Astrocyte of the spinal cord (primary cell): ENCODE measurements around the gene LHCGR.

Experiments used
- DNase-seq: peaks from one replicate; pipeline ENCODE4 v3.0.0; 2011; ENCODE audit warnings: low read depth, low spot score
- H3K4me3 ChIP-seq: 2 replicates; pipeline ENCODE4 v1.5.1; 2011; ENCODE audit warnings: low read depth, mild to moderate bottlenecking, low read length, moderate library complexity
- in situ Hi-C: cut with HindIII; loops from 2 replicates; pipeline ENCODE4 v1.10.0; 2017; ENCODE audit warnings: low sequenced_read_pairs
- TF ChIP-seq, protein P1 (sequence below): IDR thresholded peaks from 2 replicates; pipeline ENCODE4 v1.5.1; 2012; ENCODE audit warnings: low read depth, mild to moderate bottlenecking, low read length, inconsistent platforms

The LHCGR gene

GRCh38 chr2:48734576-48735303 lies 20.8 kb downstream of the LHCGR start:
- H3K4me3 ChIP-seq: no peak overlapping the region
- TF ChIP-seq, protein P1, sequence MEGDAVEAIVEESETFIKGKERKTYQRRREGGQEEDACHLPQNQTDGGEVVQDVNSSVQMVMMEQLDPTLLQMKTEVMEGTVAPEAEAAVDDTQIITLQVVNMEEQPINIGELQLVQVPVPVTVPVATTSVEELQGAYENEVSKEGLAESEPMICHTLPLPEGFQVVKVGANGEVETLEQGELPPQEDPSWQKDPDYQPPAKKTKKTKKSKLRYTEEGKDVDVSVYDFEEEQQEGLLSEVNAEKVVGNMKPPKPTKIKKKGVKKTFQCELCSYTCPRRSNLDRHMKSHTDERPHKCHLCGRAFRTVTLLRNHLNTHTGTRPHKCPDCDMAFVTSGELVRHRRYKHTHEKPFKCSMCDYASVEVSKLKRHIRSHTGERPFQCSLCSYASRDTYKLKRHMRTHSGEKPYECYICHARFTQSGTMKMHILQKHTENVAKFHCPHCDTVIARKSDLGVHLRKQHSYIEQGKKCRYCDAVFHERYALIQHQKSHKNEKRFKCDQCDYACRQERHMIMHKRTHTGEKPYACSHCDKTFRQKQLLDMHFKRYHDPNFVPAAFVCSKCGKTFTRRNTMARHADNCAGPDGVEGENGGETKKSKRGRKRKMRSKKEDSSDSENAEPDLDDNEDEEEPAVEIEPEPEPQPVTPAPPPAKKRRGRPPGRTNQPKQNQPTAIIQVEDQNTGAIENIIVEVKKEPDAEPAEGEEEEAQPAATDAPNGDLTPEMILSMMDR: no peak
- DNase-seq: no peak
- in situ Hi-C loops: no loop called here

- no peak for DNase-seq
- TF ChIP-seq, protein P1: no peak
- no peak overlapping the region for H3K4me3 ChIP-seq
- in situ Hi-C loops: no loop called here
Observed at GRCh38 chr2:48733067-48733503, 22.4 kb downstream of the LHCGR start.

DNA sequence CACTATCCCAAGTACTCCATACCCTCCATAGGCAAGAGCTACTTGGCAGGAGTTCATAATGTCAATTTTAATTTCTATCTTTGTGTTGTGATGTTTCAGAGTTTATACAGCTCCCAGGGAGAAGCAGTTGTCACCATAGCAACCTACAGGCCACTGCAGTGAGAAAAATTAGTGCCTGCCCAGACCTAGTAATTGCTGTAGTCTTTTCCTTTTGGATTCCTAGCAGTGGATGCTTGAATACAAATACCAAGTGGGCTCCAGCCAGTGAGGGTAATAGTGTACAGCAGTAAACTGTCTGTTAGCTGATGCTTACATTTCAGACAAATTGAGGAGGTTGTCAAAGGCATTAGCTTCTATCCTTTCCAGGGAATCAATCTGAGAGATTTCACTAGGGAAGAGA lies 26.7 kb downstream of the LHCGR start:
- TF ChIP-seq, protein P1: no peak
- DNase-seq: no peak
- H3K4me3 ChIP-seq: no peak overlapping the region
- in situ Hi-C loops: no loop called here

- no peak overlapping the region for H3K4me3 ChIP-seq
- in situ Hi-C loops: no loop called here
- no peak for DNase-seq
- TF ChIP-seq, protein P1: no peak
Observed at GRCh38 chr2:48728295-48728694, 27.2 kb downstream of the LHCGR start.

GRCh38 chr2:48727560-48727959 lies 28.0 kb downstream of the LHCGR start:
- DNase-seq: no peak
- no peak overlapping the region for H3K4me3 ChIP-seq
- in situ Hi-C loops: no loop called here
- TF ChIP-seq, protein P1: no peak

DNA sequence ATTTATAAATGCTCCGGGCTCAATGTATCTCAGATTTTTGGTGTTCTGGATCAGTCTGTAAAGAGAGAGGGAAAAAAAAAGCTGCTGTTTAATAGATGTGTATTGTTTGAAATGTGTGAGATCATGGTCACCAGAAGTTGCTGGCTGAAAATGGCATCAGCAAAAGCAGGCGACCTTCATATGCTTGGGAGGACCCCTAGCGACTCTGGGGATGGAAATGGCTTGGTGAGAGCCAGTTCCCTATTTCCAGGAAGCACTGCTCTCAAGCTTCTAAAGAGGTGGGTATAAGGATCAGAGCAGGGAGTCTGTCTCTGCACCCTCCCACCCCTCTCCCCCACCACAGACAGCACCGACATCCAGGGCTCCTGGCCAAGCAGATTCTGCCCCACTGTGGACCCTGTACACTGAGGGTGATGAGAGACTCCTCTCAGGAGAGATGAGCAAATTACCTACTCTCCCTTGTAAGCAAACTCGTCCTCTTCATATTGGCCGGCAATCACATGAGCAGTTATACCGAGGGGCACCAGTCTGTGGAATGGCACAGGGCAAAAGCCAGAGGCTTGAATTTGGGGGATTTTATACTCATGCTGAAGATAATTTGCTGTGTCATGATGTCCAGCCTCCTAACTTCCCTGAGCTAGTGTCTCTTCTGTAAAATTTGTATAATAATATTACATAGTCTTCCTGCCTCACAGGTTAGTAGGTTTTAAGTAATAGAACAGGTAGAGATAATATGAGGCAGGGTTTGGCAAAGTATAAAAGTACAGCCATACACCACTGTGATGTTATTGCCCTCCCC lies 29.6 kb downstream of the LHCGR start:
- DNase-seq: no peak
- TF ChIP-seq, protein P1: no peak
- in situ Hi-C loops: no loop called here

More for the DNA sequence above, 29.6 kb downstream of the LHCGR start:
- H3K4me3 ChIP-seq: no peak overlapping the region
